Adipocyte (in vitro differentiated cells): Measurements from ENCODE around the gene PNPLA7.
"Not testable (repeated sequence)": the region's sequence is repeated elsewhere in the genome, so short reads cannot be mapped to it uniquely, and the experiment has no call there.

ENCODE experiments used
- DNase-seq: peaks from one replicate; pipeline ENCODE4 v3.0.0-alpha.2; 2015; ENCODE audit warnings: low read depth
- H3K27me3 ChIP-seq: replicated peaks from 2 replicates; pipeline ENCODE4 v1.7.0; 2013; ENCODE audit warnings: mild to moderate bottlenecking, low read length, moderate library complexity; ENCODE audit not compliant: control insufficient read depth, insufficient read depth
- H3K36me3 ChIP-seq: 2 replicates; pipeline ENCODE4 v1.7.0; 2013; ENCODE audit warnings: low read length, mild to moderate bottlenecking, moderate library complexity; ENCODE audit not compliant: control insufficient read depth, insufficient read depth, severe bottlenecking
- H3K4me1 ChIP-seq: 2 replicates; pipeline ENCODE4 v1.7.0; 2013; ENCODE audit warnings: mild to moderate bottlenecking, low read length, moderate library complexity; ENCODE audit not compliant: control insufficient read depth, insufficient read depth
- H3K4me3 ChIP-seq: 2 replicates; pipeline ENCODE4 v1.7.0; 2013; ENCODE audit warnings: mild to moderate bottlenecking, low read length, moderate library complexity
- H3K9ac ChIP-seq: 2 replicates; pipeline ENCODE4 v1.7.0; 2013; ENCODE audit warnings: mild to moderate bottlenecking, low read length, moderate library complexity
- H3K9me3 ChIP-seq: 2 replicates; pipeline ENCODE4 v1.7.0; 2013; ENCODE audit warnings: mild to moderate bottlenecking, low read length, moderate library complexity; ENCODE audit not compliant: control insufficient read depth

Gene PNPLA7

GRCh38 chr9:137454597-137455358 lies 95.4 kb downstream of the PNPLA7 start:
- Histone ChIP-seq H3K9ac (peak overlapping the region; percentile 51), H3K4me1 (peaks cover 29% of the 10 kb centered on the region), H3K9me3 (no peaks in the 10 kb centered on the region), H3K27me3 (no peaks in the 10 kb centered on the region), H3K4me3 (peak overlapping the region; percentile 69), H3K36me3 (peaks cover 19% of the 10 kb centered on the region)
- DNase-seq = no peak

- Histone ChIP-seq H3K27me3 (no peaks in the 10 kb centered on the region), H3K9me3 (no peaks in the 10 kb centered on the region), H3K36me3 (peaks cover 25% of the 10 kb centered on the region), H3K9ac (peak overlapping the region; percentile 51), H3K4me3 (peak overlapping the region; percentile 69), H3K4me1 (peaks cover 25% of the 10 kb centered on the region)
- DNase-seq = peak; percentile 45
Observed at GRCh38 chr9:137454145-137454596, 96.0 kb downstream of the PNPLA7 start.

- H3K4me1 ChIP-seq = peaks cover 25% of the 10 kb centered on the region
- no peak overlapping the region for H3K4me3 ChIP-seq
- no peak overlapping the region for H3K9ac ChIP-seq
- no peaks in the 10 kb centered on the region for H3K27me3 ChIP-seq
- peak; percentile 65 for DNase-seq
- H3K9me3 ChIP-seq = no peaks in the 10 kb centered on the region
- peaks cover 29% of the 10 kb centered on the region for H3K36me3 ChIP-seq
Observed at GRCh38 chr9:137453643-137454081, 96.5 kb downstream of the PNPLA7 start.

GRCh38 chr9:137452761-137453642 lies 97.2 kb downstream of the PNPLA7 start:
- DNase-seq = no peak
- H3K9me3 ChIP-seq = no peaks in the 10 kb centered on the region
- H3K9ac ChIP-seq = no peak overlapping the region
- peaks cover 29% of the 10 kb centered on the region for H3K36me3 ChIP-seq
- no peak overlapping the region for H3K4me3 ChIP-seq
- no peaks in the 10 kb centered on the region for H3K27me3 ChIP-seq
- peaks cover 25% of the 10 kb centered on the region for H3K4me1 ChIP-seq

GRCh38 chr9:137452006-137452760 lies 98.0 kb downstream of the PNPLA7 start:
- no peaks in the 10 kb centered on the region for H3K27me3 ChIP-seq
- H3K4me3 ChIP-seq = no peak overlapping the region
- H3K9ac ChIP-seq = no peak overlapping the region
- peaks cover 27% of the 10 kb centered on the region for H3K4me1 ChIP-seq
- no peak for DNase-seq
- peaks cover 25% of the 10 kb centered on the region for H3K36me3 ChIP-seq
- H3K9me3 ChIP-seq = no peaks in the 10 kb centered on the region

GRCh38 chr9:137451264-137452005 lies 98.8 kb downstream of the PNPLA7 start:
- H3K4me3 ChIP-seq, H3K9me3 ChIP-seq, H3K9ac ChIP-seq, DNase-seq, H3K27me3 ChIP-seq: not testable (repeated sequence)
- Histone ChIP-seq H3K36me3 (peaks cover 22% of the 10 kb centered on the region), H3K4me1 (peaks cover 28% of the 10 kb centered on the region)

- H3K9ac ChIP-seq, H3K4me3 ChIP-seq, DNase-seq, H3K27me3 ChIP-seq, H3K9me3 ChIP-seq: not testable (repeated sequence)
- H3K4me1 ChIP-seq = peaks cover 25% of the 10 kb centered on the region
- peaks cover 22% of the 10 kb centered on the region for H3K36me3 ChIP-seq
Observed at GRCh38 chr9:137450539-137451222, 99.5 kb downstream of the PNPLA7 start.

- no peak for DNase-seq
- Histone ChIP-seq H3K9me3 (no peaks in the 10 kb centered on the region), H3K4me1 (peaks cover 28% of the 10 kb centered on the region), H3K27me3 (no peaks in the 10 kb centered on the region), H3K36me3 (peaks cover 22% of the 10 kb centered on the region), H3K9ac (no peak overlapping the region), H3K4me3 (no peak overlapping the region)
Observed at GRCh38 chr9:137449931-137450538, 100.2 kb downstream of the PNPLA7 start.

GRCh38 chr9:137449081-137449844 lies 100.9 kb downstream of the PNPLA7 start:
- H3K4me1 ChIP-seq = peaks cover 21% of the 10 kb centered on the region
- H3K27me3 ChIP-seq = no peaks in the 10 kb centered on the region
- no peak overlapping the region for H3K4me3 ChIP-seq
- no peak for DNase-seq
- H3K36me3 ChIP-seq = peaks cover 22% of the 10 kb centered on the region
- H3K9ac ChIP-seq = no peak overlapping the region
- no peaks in the 10 kb centered on the region for H3K9me3 ChIP-seq
